Activated CD8-positive, alpha-beta memory T cell treated with anti-CD3 and anti-CD28 coated beads for 36 hours (primary cell): ENCODE results near the gene GALNT17. TPM values are rescaled to one million over a fixed set of nuclear protein-coding genes. Genes with fewer than 3 reads are reported as not detected.
"Not testable (repeated sequence)": the region's sequence is repeated elsewhere in the genome, so short reads cannot be mapped to it uniquely, and the experiment has no call there.

Source experiments
- CTCF ChIA-PET: fragments of 350-600 bp; sonication (Branson Sonifier 250); formaldehyde crosslinking; loops from one replicate; lab custom pipeline; 2021; ENCODE audit warnings: antibody characterized with exemption; lab: Charles Lee
- POLR2A ChIA-PET: fragments of 350-600 bp; sonication (Branson Sonifier 250); formaldehyde crosslinking; loops from one replicate; lab custom pipeline; 2021; ENCODE audit warnings: antibody characterized with exemption; lab: Charles Lee
- total RNA-seq, 2 experiments: library from RNA; stranded (reverse); gene quantifications; one replicate each; pipeline ENCODE4 v1.2.3, GENCODE V29; 2021

The GALNT17 gene
- total RNA-seq, 2 experiments from 2014 or later: not detected

- POLR2A ChIA-PET: no interaction called here
- CTCF ChIA-PET: no interaction called here
Observed at GRCh38 chr7:71731740-71732139, 599.8 kb downstream of the GALNT17 start.

- ChIA-PET CTCF (interaction anchor here (0.8 to 1.7 kb wide), 3 partner anchors 20 to 885 kb away, joined by 3 to 7 read pairs (median 3); no protein-coding TSS in a partner anchor), POLR2A (no interaction called here)
Observed at GRCh38 chr7:71733107-71733870, 601.3 kb downstream of the GALNT17 start.

- CTCF ChIA-PET: interaction anchor here (0.6 to 0.9 kb wide), 2 partner anchors 906 to 908 kb away, joined by 3 read pairs; no protein-coding TSS in a partner anchor
- POLR2A ChIA-PET: no interaction called here
Observed at GRCh38 chr7:71735961-71736556, 604.1 kb downstream of the GALNT17 start.

GRCh38 chr7:71737931-71738540, 606.1 kb downstream of the GALNT17 start:
- CTCF ChIA-PET, POLR2A ChIA-PET: not testable (repeated sequence)

- CTCF ChIA-PET: no interaction called here
- POLR2A ChIA-PET: no interaction called here
Observed at GRCh38 chr7:71739520-71740173, 607.7 kb downstream of the GALNT17 start.

GRCh38 chr7:71740174-71740560, 608.2 kb downstream of the GALNT17 start:
- ChIA-PET CTCF (no interaction called here), POLR2A (no interaction called here)

- CTCF ChIA-PET: no interaction called here
- POLR2A ChIA-PET: no interaction called here
Observed at GRCh38 chr7:71746006-71746405, 614.1 kb downstream of the GALNT17 start.

- CTCF ChIA-PET: no interaction called here
Observed at GRCh38 chr7:71750290-71750689, 618.3 kb downstream of the GALNT17 start.

GRCh38 chr7:71752171-71752935, 620.4 kb downstream of the GALNT17 start:
- CTCF ChIA-PET: interaction anchor here (0.6 kb wide), 1 partner anchor 49 kb away, joined by 3 read pairs; no protein-coding TSS in a partner anchor
- POLR2A ChIA-PET: no interaction called here

More at GRCh38 chr7:71750290-71750689, 618.3 kb downstream of the GALNT17 start:
- POLR2A ChIA-PET: no interaction called here

GRCh38 chr7:71753236-71753635, 621.3 kb downstream of the GALNT17 start:
- ChIA-PET CTCF (no interaction called here), POLR2A (no interaction called here)

- CTCF ChIA-PET: no interaction called here
Observed at GRCh38 chr7:71753956-71754664, 622.2 kb downstream of the GALNT17 start.

GRCh38 chr7:71754828-71755227, 622.9 kb downstream of the GALNT17 start:
- ChIA-PET CTCF (no interaction called here), POLR2A (no interaction called here)

More at GRCh38 chr7:71753956-71754664, 622.2 kb downstream of the GALNT17 start:
- POLR2A ChIA-PET: no interaction called here

- CTCF ChIA-PET: no interaction called here
- POLR2A ChIA-PET: no interaction called here
Observed at GRCh38 chr7:71761336-71761735, 629.4 kb downstream of the GALNT17 start.
